ENCODE results near the gene VSIG1. TPM values are rescaled to one million over a fixed set of nuclear protein-coding genes. Genes with fewer than 3 reads are reported as not detected.

VSIG1 gene
- 10 to 100 TPM; 24.6 to 34.4 (median 32.7) TPM for total RNA-seq
- total RNA-seq (2013): 28.4 TPM
- 0.08 to 50.7 (median 24.8) reads per million in 29 experiments for total RNA-seq

DNA sequence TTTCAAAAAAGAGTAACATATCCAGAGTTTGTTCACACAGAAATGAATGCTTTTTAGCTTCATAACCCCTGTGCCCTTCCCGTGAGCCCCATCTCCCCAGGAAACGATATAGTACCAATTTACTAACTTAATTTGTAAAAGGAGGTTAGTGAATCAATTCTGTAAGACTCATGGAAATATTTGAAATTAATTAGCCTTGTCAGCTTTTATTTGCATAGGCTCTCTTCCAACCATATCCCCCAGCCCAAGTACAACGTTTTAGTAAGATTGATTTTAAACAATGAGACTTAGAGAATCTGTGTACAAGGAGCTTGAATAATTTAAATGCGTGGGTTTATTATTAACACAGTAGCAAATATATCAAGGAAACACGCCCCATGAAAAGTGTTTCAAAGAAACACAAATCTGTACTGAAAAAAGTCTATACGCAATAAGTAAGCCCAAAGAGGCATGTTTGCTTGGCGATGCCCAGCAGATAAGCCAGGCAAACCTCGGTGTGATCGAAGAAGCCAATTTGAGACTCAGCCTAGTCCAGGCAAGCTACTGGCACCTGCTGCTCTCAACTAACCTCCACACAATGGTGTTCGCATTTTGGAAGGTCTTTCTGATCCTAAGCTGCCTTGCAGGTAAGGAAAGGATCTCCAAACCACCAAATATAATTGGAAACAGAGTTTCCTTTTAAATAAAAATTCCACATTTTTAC is at the start of gene VSIG1:
VSIG1 (plus strand) TSS at position 512 of the 703 bp plus-strand sequence; CDS start at position 578, 66 bp downstream.
- POLR2A ChIA-PET: no interaction called here
- no peak within 1 kb of the TSS for H3K27ac ChIP-seq (ENCODE audit: low read length)
- H3K9me3 ChIP-seq: no peaks in the 10 kb centered on the region
- Mint-ChIP-seq H3K4me3 (no peak within 1 kb of the TSS), H3K27me3 (peaks cover 0 to 7% of the 10 kb centered on the region in 2 donors), H3K4me1 (peaks cover 12 to 33% (median 18%) of the 10 kb centered on the region in 3 donors), H3K27ac (no peak within 1 kb of the TSS), H3K9me3 (no peaks in the 10 kb centered on the region), H3K36me3 (peaks cover 3% of the 10 kb centered on the region)
- ATAC-seq (replicated peaks in 1 of 4) (no peak), DNase-seq (no peak)
- H3K27me3 ChIP-seq (replicated peaks in 1 of 2; ENCODE audit: control insufficient read depth in 2 of 2, extremely low read depth in 1 of 2, insufficient read depth in 2 of 2, low read length in 1 of 2): no peaks in the 10 kb centered on the region
- no peaks in the 10 kb centered on the region for H3K36me3 ChIP-seq (ENCODE audit: control insufficient read depth in 2 of 2, extremely low read depth in 1 of 2, insufficient read depth in 1 of 2, low read length in 1 of 2)
- WGBS (ENCODE audit: insufficient coverage): no CpG with 5 or more reads among the region's 10 CpGs
- no peak within 1 kb of the TSS for H3K4me3 ChIP-seq (ENCODE audit: control insufficient read depth in 1 of 2, extremely low read depth in 1 of 2, low read length in 1 of 2)
- CTCF ChIA-PET: interaction anchor here in 1 of 2 donors (0.7 kb wide), 1 partner anchor 408 kb away, joined by 3 read pairs; no protein-coding TSS in a partner anchor
- H3K4me1 ChIP-seq (ENCODE audit: control insufficient read depth in 1 of 2, extremely low read depth in 1 of 2, insufficient read depth in 2 of 2, low read length in 2 of 2): no peaks in the 10 kb centered on the region

DNA sequence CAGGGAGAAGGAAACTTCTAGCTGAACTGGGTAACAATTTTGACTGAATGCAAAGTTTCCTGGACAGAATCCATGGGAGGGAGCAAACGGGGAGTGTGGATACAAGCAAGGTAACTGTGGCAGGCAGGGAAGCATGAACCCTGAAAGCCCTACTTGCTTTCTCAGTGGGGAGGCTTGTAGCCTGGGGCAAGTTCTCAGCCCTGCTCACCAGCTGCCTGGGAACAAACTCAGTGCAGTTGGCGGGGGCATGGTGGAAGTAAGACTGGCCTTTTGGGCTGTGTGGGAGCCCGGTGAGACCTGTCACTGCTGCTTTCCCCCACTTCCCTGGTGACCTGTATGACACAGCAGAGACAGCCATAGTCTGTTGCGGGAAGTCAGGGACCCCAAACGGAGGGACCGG is 48.7 kb upstream of the VSIG1 start:
- no peak for DNase-seq
- no peak overlapping the region for H3K27ac Mint-ChIP-seq
- 71% methylated on average over 1 of the region's 6 CpGs for WGBS (ENCODE audit: insufficient coverage)
- Histone ChIP-seq H3K9me3 (no peaks in the 10 kb centered on the region), H3K27me3 (replicated peaks in 1 of 2; ENCODE audit: control insufficient read depth in 2 of 2, extremely low read depth in 1 of 2, insufficient read depth in 2 of 2, low read length in 1 of 2) (peaks cover 0 to 4% of the 10 kb centered on the region in 2 experiments), H3K4me3 (ENCODE audit: control insufficient read depth in 1 of 2, extremely low read depth in 1 of 2, low read length in 1 of 2) (no peak overlapping the region), H3K36me3 (ENCODE audit: control insufficient read depth in 2 of 2, extremely low read depth in 1 of 2, insufficient read depth in 1 of 2, low read length in 1 of 2) (no peaks in the 10 kb centered on the region), H3K27ac (ENCODE audit: low read length) (no peak overlapping the region), H3K4me1 (ENCODE audit: control insufficient read depth in 1 of 2, extremely low read depth in 1 of 2, insufficient read depth in 2 of 2, low read length in 2 of 2) (peaks cover 0 to under 1% of the 10 kb centered on the region in 2 experiments)
- peaks cover 7 to 30% of the 10 kb centered on the region in 2 donors for H3K27me3 Mint-ChIP-seq
- ChIA-PET POLR2A (no interaction called here), CTCF (no interaction called here)
- H3K9me3 Mint-ChIP-seq: peaks cover 0 to 6% (median 0%) of the 10 kb centered on the region in 3 donors
- ATAC-seq (replicated peaks in 1 of 4): no peak
- H3K36me3 Mint-ChIP-seq: peaks cover 4% of the 10 kb centered on the region
- no peak overlapping the region for H3K4me3 Mint-ChIP-seq
- H3K4me1 Mint-ChIP-seq: peaks cover 0 to 4% (median 3%) of the 10 kb centered on the region in 3 donors

DNA sequence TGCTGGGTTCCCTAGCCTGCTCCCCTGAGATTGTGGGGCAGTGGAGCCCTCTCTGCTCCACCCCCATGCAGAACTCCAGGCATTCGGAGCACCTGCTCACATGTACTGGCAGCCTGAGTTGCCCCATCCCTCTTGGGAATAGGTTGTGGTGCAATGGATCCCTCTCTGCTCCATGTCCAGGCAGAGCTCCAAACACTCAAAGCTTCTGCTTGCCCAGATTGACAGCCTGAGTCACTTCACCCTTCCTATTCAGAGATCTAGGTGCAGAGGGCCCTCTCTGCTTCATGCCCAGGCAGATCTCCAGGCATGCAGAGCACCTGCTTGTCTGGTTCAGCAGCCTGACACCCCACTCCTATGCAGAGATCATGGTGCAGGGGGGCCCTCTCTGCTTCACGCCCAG is 44.1 kb upstream of the VSIG1 start:
- WGBS (ENCODE audit: insufficient coverage): no CpG with 5 or more reads among the region's 2 CpGs
- no peaks in the 10 kb centered on the region for H3K36me3 ChIP-seq (ENCODE audit: control insufficient read depth in 2 of 2, extremely low read depth in 1 of 2, insufficient read depth in 1 of 2, low read length in 1 of 2)
- no peaks in the 10 kb centered on the region for H3K9me3 ChIP-seq
- peaks cover 0 to 5% of the 10 kb centered on the region in 2 experiments for H3K4me1 ChIP-seq (ENCODE audit: control insufficient read depth in 1 of 2, extremely low read depth in 1 of 2, insufficient read depth in 2 of 2, low read length in 2 of 2)
- no peak overlapping the region for H3K27ac ChIP-seq (ENCODE audit: low read length)
- Mint-ChIP-seq H3K36me3 (no peaks in the 10 kb centered on the region), H3K27me3 (peaks cover 7 to 34% of the 10 kb centered on the region in 2 donors), H3K4me3 (no peak overlapping the region), H3K9me3 (peaks cover 0 to 6% (median 0%) of the 10 kb centered on the region in 3 donors), H3K27ac (peak overlapping the region in 1 of 2 donors; percentile 25), H3K4me1 (peaks cover 6 to 11% (median 10%) of the 10 kb centered on the region in 3 donors)
- H3K27me3 ChIP-seq (replicated peaks in 1 of 2; ENCODE audit: control insufficient read depth in 2 of 2, extremely low read depth in 1 of 2, insufficient read depth in 2 of 2, low read length in 1 of 2): peaks cover 0 to 2% of the 10 kb centered on the region in 2 experiments
- H3K4me3 ChIP-seq (ENCODE audit: control insufficient read depth in 1 of 2, extremely low read depth in 1 of 2, low read length in 1 of 2): no peak overlapping the region
- ChIA-PET CTCF (interaction anchor here (1.0 to 1.6 kb wide), 3 partner anchors 20 to 70 kb away, joined by 3 to 4 read pairs (median 3); no protein-coding TSS in a partner anchor), POLR2A (no interaction called here)
- no peak for DNase-seq
- ATAC-seq (replicated peaks in 1 of 4): no peak

DNA sequence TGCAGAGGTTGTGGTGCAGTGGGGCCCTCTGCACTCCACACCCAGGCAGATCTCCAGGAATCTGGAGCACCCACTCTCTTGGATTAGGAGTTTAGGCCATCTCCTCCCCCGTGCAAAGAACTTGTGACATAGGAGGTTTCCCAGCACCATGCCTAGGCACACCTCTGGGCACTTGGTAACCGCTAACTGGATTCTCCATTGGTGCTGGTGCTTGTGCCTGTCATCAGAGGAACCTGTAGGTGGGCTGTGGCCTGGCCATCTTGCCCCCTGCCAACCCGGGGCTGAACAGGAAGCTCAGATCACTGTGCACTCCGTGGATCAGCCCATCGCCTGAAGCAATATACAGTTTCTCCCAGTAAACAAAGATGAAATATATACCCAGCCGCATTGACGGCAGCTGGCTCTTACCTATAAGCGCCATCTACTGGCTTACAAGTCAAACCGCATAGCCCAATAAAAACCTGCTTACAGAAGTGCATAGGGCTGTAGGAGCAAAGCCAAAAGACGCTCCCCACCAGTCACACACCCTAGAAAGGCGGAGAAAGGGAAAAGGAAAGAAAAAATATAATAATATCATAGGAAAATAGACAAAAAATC is 43.5 kb upstream of the VSIG1 start:
- no CpG with 5 or more reads among the region's 11 CpGs for WGBS (ENCODE audit: insufficient coverage)
- peak; percentile 80 to 96 (median 94) for ATAC-seq (replicated peaks in 1 of 4)
- DNase-seq: peak in 20 of 35 experiments; percentile 4 to 60 (median 22)
- Histone ChIP-seq H3K36me3 (ENCODE audit: control insufficient read depth in 2 of 2, extremely low read depth in 1 of 2, insufficient read depth in 1 of 2, low read length in 1 of 2) (no peaks in the 10 kb centered on the region), H3K4me3 (ENCODE audit: control insufficient read depth in 1 of 2, extremely low read depth in 1 of 2, low read length in 1 of 2) (no peak overlapping the region), H3K4me1 (ENCODE audit: control insufficient read depth in 1 of 2, extremely low read depth in 1 of 2, insufficient read depth in 2 of 2, low read length in 2 of 2) (peaks cover 0 to 5% of the 10 kb centered on the region in 2 experiments), H3K9me3 (no peaks in the 10 kb centered on the region), H3K27ac (ENCODE audit: low read length) (no peak overlapping the region), H3K27me3 (replicated peaks in 1 of 2; ENCODE audit: control insufficient read depth in 2 of 2, extremely low read depth in 1 of 2, insufficient read depth in 2 of 2, low read length in 1 of 2) (peaks cover 0 to 2% of the 10 kb centered on the region in 2 experiments)
- POLR2A ChIA-PET: interaction anchor here in 1 of 2 donors (0.6 kb wide), 1 partner anchor 69 kb away, joined by 3 read pairs; no protein-coding TSS in a partner anchor
- no peaks in the 10 kb centered on the region for H3K36me3 Mint-ChIP-seq
- H3K9me3 Mint-ChIP-seq: peaks cover 0 to 6% (median 0%) of the 10 kb centered on the region in 3 donors
- H3K4me3 Mint-ChIP-seq: peak overlapping the region in 1 of 3 donors; percentile 22
- CTCF ChIA-PET: interaction anchor here in 1 of 2 donors (1.0 kb wide), 1 partner anchor 20 kb away, joined by 4 read pairs; no protein-coding TSS in a partner anchor
- peaks cover 6 to 11% (median 10%) of the 10 kb centered on the region in 3 donors for H3K4me1 Mint-ChIP-seq
- peaks cover 5 to 31% of the 10 kb centered on the region in 2 donors for H3K27me3 Mint-ChIP-seq
- H3K27ac Mint-ChIP-seq: peak overlapping the region in 1 of 2 donors; percentile 66

DNA sequence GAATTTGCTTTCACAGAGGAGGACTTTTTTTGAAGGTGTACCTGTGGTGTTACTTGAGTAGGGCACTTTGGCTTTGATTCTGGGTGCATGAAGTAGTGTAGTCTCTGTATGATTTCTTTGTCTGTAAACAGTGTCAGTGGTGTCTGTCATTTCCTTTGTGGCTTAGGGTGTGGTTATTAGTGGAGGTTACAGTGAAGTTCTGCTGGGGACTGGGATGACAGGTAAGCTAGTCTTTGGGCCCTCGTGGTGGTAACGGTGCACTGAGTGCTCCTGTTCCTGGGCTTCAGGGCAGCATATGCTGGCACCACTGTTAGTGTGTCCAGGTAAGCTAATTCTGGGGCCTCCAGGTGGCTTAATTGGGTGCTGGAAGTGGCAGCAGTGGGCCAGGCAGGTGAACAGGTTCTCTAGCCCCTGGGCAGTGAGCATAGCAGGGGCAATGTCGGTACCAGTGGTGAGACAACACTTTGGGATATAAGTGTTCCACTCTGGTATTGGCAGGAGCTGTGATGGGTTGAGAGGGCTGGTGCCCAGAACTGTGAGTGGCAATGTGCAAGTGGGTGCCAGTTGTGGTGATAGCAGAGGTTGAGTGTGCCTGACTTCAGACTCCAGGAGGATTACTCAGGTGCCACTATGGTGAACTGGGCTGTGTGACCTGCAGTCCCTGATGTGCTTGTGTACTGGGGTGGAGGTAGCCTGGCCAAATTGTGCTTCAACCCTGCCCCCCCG is 26.0 kb upstream of the VSIG1 start:
- Mint-ChIP-seq H3K9me3 (peaks cover 0 to 8% (median 4%) of the 10 kb centered on the region in 3 donors), H3K36me3 (peaks cover 11% of the 10 kb centered on the region), H3K4me1 (peaks cover 54 to 76% (median 74%) of the 10 kb centered on the region in 3 donors), H3K4me3 (peak overlapping the region; percentile 85 to 89 (median 88)), H3K27me3 (peaks cover 0 to 2% of the 10 kb centered on the region in 2 donors), H3K27ac (peak overlapping the region; percentile 94 to 98)
- ChIA-PET CTCF (interaction anchor here (0.6 to 0.7 kb wide), 3 partner anchors 16 to 1609 kb away, joined by 3 to 4 read pairs (median 4); no protein-coding TSS in a partner anchor), POLR2A (interaction anchor here in 1 of 2 donors (0.6 kb wide), 1 partner anchor 1034 kb away, joined by 3 read pairs; no protein-coding TSS in a partner anchor)
- Histone ChIP-seq H3K36me3 (ENCODE audit: control insufficient read depth in 2 of 2, extremely low read depth in 1 of 2, insufficient read depth in 1 of 2, low read length in 1 of 2) (no peaks in the 10 kb centered on the region), H3K27me3 (replicated peaks in 1 of 2; ENCODE audit: control insufficient read depth in 2 of 2, extremely low read depth in 1 of 2, insufficient read depth in 2 of 2, low read length in 1 of 2) (no peaks in the 10 kb centered on the region), H3K4me3 (ENCODE audit: control insufficient read depth in 1 of 2, extremely low read depth in 1 of 2, low read length in 1 of 2) (peak overlapping the region; percentile 51 to 54), H3K9me3 (no peaks in the 10 kb centered on the region), H3K4me1 (ENCODE audit: control insufficient read depth in 1 of 2, extremely low read depth in 1 of 2, insufficient read depth in 2 of 2, low read length in 2 of 2) (peaks cover 11 to 33% of the 10 kb centered on the region in 2 experiments), H3K27ac (ENCODE audit: low read length) (peak overlapping the region; percentile 90)
- peak in 33 of 35 experiments; percentile 4 to 74 (median 38) for DNase-seq
- WGBS (ENCODE audit: insufficient coverage): 37% methylated on average over 2 of the region's 4 CpGs
- ATAC-seq (replicated peaks in 1 of 4): peak; percentile 87 to 93 (median 90)
